GM20000 (cell line): ENCODE data around the gene TFG.

Source experiments
- DNase-seq: peaks from one replicate; pipeline ENCODE4 v3.0.0; 2012; ENCODE audit warnings: low spot score
- TF ChIP-seq, protein P1 (sequence below): IDR thresholded peaks from 2 replicates; pipeline ENCODE4 v1.5.1; 2012; ENCODE audit warnings: mild to moderate bottlenecking, control low read depth; ENCODE audit errors: extremely low read depth, missing control alignments

Gene TFG

DNA sequence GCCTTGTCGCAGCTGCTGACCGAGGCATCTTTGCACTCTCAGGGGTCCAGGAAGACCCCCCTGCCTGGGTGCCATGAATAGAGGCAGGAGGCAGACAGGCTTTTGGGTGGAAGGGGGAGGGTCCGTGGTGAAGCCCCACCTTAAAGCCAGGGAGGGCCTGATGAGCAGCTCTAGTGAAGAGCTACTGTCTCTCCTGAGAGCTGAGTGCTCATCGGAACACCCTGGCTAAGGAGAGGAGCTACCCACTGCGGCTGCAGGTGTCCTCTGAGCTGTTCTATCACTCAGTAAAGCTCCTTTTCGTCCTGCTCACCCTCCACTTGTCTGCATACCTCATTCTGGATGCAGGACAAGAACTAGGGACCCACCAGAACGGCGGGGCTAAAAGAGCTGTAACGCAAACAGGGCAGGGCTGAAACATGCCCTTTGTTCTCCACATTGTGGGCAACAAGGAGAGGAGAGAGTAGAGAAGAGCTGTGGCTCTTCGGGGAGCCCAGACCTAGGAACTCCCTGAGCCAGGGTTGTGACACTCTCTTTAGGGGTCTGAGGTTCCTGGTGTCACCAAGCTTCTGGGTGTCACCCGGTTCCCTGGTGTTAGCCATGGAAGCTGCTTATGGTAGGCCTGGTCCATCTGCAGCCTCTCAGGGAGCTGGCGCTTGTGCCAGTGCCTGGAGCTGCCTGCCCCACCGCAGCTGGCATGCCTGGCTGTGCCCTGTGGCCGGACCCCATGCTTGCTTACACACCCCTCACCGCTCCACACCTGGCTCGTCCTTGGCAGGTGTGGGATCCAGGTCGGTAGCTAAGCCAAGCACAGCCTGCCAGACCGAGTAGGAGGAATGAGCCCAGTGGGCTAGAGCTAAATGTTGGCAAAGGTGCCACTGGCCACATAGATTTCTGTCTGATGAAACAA, 26.2 kb upstream of the TFG start:
- TF ChIP-seq, protein P1, sequence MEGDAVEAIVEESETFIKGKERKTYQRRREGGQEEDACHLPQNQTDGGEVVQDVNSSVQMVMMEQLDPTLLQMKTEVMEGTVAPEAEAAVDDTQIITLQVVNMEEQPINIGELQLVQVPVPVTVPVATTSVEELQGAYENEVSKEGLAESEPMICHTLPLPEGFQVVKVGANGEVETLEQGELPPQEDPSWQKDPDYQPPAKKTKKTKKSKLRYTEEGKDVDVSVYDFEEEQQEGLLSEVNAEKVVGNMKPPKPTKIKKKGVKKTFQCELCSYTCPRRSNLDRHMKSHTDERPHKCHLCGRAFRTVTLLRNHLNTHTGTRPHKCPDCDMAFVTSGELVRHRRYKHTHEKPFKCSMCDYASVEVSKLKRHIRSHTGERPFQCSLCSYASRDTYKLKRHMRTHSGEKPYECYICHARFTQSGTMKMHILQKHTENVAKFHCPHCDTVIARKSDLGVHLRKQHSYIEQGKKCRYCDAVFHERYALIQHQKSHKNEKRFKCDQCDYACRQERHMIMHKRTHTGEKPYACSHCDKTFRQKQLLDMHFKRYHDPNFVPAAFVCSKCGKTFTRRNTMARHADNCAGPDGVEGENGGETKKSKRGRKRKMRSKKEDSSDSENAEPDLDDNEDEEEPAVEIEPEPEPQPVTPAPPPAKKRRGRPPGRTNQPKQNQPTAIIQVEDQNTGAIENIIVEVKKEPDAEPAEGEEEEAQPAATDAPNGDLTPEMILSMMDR: no peak
- DNase-seq: no peak

DNA sequence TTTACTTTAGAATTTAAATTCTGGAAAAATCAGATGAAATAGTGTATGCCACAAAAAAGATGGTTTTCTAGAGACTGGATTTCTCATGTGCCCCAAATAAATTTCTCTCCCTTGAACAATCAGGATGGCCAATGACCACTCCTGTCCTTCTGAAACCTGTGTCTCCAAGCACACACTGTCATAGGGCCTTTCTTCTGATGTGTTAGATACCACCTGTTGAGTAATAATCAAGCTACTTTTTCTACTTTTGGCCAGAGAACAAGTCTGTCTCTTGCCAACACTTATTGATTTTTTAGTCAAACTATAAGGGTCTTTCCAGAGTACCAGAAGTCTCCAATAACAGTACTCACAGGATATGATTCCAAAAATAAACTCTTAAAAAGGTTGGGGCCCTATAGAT, 16.1 kb upstream of the TFG start:
- TF ChIP-seq, protein P1: no peak
- no peak for DNase-seq

DNA sequence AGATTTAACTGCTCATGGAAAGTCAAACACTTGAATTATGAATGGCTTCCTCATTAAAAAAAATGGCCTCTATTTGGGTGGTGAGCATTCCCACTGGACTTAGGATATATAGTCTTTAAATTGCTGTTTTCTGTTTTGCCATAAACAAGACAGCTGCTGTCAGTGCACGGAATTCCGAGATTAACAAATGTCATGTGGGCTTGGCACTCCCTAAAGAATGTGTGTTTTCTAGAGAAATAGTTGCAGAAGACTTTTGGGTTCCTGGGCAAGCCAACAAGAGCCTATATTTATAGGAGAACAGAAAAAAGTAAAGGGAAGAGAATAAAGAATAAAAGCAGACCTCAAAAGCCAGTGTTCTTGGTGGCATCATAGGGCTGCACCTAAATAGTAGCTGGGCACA, 13.6 kb upstream of the TFG start:
- DNase-seq: no peak
- TF ChIP-seq, protein P1: no peak

DNA sequence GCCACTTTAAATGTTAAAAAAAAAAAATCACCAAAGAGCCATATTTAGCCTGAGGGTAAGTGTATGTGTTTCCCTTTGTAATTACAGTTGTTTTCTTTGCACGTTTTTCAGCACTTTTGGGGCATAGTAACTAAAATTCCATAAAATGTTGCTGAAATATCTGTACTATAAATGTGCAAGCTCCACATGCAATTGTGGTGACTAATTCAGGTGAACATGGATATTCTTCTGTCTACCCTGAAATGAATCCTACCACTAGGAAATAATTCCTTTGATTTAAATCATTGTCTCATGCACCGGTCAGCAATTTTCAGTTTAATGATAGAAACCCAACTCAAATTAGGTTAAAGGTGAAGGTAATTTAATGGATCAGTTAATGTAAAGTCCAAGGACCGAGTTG, 13.1 kb upstream of the TFG start:
- DNase-seq: no peak
- TF ChIP-seq, protein P1: no peak

DNA sequence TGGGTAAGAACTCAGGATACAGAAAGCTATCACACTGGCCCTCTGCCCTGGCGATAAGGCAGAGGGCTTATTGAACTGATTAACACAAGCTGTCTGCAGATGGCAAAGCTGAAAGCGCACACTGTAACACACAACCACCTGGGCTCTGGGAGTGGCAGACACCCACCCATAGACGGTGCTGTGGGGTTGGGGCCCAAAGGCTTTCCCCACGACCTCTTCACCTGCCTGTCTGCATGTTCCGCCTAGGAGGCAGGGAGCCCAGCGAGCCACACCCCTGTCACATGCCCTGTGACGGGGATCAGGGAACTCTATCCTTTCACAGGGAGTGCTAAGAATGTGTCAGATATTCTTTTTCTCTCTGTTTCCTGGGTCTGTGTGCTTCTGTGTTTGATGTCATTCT, 12.1 kb upstream of the TFG start:
- no peak for DNase-seq
- TF ChIP-seq, protein P1: no peak

DNA sequence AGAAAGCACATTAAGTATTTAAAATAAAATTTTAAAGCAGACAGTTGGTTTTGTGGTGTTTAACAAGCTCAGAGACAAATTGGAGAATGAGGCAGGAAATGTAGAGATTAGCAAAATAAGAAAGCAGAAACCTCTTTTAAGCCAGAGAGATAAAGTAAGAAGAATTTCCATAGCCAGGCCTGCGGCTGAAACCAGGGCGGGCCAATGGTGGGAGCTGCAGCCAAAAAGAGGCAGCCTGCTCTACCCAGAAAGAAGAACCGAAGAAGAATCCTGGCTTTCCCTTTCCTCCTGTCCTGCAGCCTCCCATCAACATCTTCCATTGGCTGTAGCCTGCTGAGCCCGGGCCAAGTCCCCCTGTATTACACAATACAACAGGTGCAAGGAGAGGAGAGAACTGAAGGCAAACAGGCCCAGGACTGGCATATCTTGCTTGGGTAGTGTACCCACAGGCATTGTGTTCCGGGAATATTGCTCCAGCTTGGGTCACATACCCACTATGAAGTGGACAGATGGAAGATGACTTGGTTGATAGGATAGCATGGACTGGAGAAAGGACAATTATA, 11.5 kb upstream of the TFG start:
- DNase-seq: no peak
- TF ChIP-seq, protein P1: no peak

DNA sequence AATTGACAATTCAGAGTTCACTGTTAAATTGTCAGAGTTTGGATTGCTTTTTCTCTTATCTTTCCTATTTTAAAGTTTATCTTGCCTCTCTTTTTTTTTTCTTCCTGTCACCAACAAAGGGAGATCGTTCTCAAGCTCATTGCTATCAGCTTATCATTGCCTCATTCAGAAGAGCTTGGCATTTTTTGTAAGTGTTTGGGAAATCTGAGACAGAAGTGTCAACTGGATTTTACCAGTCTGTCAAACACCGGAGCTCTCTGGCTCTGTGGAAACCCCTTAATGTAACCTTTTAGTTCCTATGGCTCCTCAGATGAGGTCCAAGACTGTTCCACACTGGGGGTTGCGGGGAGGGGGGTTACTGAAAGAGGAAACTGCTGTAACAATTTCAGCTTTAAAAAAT, 10.6 kb upstream of the TFG start:
- no peak for DNase-seq
- TF ChIP-seq, protein P1: no peak
